ENCODE measurements around the gene IFNL4.

The IFNL4 gene

DNA sequence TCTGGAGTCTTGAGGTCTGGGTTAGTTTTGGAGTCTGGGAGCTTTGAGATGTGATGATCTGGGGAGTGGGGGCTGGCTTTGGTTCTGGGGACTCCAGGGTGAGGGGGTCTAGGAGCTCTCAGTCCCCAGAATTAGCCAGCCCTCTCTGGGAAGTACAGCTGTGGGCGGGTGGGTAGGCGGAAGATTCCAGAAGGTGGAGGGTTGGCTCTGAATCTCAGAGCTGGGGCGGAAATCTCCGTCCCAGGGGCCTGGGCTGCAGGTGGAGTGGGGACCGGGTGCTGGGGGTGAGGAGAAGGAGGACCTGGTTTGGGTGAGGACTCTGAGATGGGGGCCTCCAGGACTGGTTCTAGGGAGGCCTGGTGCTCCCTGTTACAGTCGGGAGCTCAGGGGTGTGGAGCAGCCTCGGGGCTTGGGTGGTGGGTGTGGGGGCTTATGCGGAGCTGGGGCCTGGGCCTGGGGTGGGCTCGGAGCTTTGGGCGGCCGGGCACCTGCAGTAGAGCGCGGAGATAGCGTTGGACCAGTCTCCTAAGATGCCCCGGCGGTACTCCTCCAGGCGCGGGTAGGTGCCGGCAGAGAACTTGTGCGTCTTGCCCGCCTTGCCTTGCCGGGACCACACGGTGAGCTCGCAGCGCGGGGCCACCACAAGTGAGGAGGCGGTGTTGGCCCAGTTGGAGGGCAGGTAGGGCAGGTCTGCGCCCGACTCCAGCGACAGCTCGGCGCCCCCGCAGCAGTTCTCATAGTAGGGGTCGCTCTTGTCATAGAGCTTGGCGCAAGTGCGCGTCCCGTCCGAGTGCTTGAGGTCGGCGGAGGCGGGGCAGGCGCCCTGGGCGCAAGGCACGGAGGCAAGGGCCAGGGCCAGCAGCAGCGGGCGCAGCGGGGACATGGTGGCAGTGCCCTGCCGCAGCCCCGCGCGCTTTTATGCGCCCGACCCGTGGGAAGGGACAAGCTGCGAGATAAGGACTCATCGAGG lies 45.0 kb downstream of the IFNL4 start, which contains the start of gene SYCN:
Gene SYCN (minus strand): TSS at position 892 of the 970 bp plus-strand sequence. CDS start 9 bp downstream, at position 883.
- TF ChIP-seq SNAI2 (CRISPR knock-in tag; IDR thresholded peaks at IDR 0.05) (no peak), OSR1 (CRISPR knock-in tag; IDR thresholded peaks at IDR 0.05) (no peak), PPARA (CRISPR knock-in tag; IDR thresholded peaks at IDR 0.05; ENCODE audit: borderline replicate concordance) (no peak), ZC3H10 (CRISPR knock-in tag; IDR thresholded peaks at IDR 0.05) (no peak), TOX (CRISPR knock-in tag; IDR thresholded peaks at IDR 0.05; ENCODE audit: borderline replicate concordance) (no peak), ISL1 (CRISPR knock-in tag; IDR thresholded peaks at IDR 0.05) (no peak), ESRRG (CRISPR knock-in tag; IDR thresholded peaks at IDR 0.05) (no peak), ZNF565 (CRISPR knock-in tag; conservative IDR thresholded peaks at IDR 0.05; ENCODE audit: low read depth) (no peak), ZFP30 (CRISPR knock-in tag; IDR thresholded peaks at IDR 0.05) (no peak), GLIS3 (CRISPR knock-in tag; IDR thresholded peaks at IDR 0.05) (no peak), ZFP3 (CRISPR knock-in tag; IDR thresholded peaks at IDR 0.05) (no peak), ARNTL (CRISPR knock-in tag; IDR thresholded peaks at IDR 0.05; ENCODE audit: borderline replicate concordance, low read depth) (no peak), ZNF70 (CRISPR knock-in tag; IDR thresholded peaks at IDR 0.05) (no peak), BACH2 (CRISPR knock-in tag; IDR thresholded peaks at IDR 0.05; ENCODE audit: borderline replicate concordance) (no peak), ZNF8 (CRISPR knock-in tag; IDR thresholded peaks at IDR 0.05) (no peak)
- TF ChIP-seq, protein P1, sequence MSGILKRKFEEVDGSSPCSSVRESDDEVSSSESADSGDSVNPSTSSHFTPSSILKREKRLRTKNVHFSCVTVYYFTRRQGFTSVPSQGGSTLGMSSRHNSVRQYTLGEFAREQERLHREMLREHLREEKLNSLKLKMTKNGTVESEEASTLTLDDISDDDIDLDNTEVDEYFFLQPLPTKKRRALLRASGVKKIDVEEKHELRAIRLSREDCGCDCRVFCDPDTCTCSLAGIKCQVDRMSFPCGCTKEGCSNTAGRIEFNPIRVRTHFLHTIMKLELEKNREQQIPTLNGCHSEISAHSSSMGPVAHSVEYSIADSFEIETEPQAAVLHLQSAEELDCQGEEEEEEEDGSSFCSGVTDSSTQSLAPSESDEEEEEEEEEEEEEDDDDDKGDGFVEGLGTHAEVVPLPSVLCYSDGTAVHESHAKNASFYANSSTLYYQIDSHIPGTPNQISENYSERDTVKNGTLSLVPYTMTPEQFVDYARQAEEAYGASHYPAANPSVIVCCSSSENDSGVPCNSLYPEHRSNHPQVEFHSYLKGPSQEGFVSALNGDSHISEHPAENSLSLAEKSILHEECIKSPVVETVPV (CRISPR knock-in tag; IDR thresholded peaks at IDR 0.05): no peak
- TF ChIP-seq, protein P2, sequence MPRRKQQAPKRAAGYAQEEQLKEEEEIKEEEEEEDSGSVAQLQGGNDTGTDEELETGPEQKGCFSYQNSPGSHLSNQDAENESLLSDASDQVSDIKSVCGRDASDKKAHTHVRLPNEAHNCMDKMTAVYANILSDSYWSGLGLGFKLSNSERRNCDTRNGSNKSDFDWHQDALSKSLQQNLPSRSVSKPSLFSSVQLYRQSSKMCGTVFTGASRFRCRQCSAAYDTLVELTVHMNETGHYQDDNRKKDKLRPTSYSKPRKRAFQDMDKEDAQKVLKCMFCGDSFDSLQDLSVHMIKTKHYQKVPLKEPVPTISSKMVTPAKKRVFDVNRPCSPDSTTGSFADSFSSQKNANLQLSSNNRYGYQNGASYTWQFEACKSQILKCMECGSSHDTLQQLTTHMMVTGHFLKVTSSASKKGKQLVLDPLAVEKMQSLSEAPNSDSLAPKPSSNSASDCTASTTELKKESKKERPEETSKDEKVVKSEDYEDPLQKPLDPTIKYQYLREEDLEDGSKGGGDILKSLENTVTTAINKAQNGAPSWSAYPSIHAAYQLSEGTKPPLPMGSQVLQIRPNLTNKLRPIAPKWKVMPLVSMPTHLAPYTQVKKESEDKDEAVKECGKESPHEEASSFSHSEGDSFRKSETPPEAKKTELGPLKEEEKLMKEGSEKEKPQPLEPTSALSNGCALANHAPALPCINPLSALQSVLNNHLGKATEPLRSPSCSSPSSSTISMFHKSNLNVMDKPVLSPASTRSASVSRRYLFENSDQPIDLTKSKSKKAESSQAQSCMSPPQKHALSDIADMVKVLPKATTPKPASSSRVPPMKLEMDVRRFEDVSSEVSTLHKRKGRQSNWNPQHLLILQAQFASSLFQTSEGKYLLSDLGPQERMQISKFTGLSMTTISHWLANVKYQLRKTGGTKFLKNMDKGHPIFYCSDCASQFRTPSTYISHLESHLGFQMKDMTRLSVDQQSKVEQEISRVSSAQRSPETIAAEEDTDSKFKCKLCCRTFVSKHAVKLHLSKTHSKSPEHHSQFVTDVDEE (CRISPR knock-in tag; IDR thresholded peaks at IDR 0.05): no peak
- TF ChIP-seq, protein P3, sequence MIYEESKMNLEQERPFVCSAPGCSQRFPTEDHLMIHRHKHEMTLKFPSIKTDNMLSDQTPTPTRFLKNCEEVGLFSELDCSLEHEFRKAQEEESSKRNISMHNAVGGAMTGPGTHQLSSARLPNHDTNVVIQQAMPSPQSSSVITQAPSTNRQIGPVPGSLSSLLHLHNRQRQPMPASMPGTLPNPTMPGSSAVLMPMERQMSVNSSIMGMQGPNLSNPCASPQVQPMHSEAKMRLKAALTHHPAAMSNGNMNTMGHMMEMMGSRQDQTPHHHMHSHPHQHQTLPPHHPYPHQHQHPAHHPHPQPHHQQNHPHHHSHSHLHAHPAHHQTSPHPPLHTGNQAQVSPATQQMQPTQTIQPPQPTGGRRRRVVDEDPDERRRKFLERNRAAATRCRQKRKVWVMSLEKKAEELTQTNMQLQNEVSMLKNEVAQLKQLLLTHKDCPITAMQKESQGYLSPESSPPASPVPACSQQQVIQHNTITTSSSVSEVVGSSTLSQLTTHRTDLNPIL (CRISPR knock-in tag; IDR thresholded peaks at IDR 0.05; ENCODE audit: low read depth): no peak
- TF ChIP-seq, protein P4, sequence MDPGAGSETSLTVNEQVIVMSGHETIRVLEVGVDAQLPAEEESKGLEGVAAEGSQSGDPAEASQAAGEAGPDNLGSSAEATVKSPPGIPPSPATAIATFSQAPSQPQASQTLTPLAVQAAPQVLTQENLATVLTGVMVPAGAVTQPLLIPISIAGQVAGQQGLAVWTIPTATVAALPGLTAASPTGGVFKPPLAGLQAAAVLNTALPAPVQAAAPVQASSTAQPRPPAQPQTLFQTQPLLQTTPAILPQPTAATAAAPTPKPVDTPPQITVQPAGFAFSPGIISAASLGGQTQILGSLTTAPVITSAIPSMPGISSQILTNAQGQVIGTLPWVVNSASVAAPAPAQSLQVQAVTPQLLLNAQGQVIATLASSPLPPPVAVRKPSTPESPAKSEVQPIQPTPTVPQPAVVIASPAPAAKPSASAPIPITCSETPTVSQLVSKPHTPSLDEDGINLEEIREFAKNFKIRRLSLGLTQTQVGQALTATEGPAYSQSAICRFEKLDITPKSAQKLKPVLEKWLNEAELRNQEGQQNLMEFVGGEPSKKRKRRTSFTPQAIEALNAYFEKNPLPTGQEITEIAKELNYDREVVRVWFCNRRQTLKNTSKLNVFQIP (CRISPR knock-in tag; IDR thresholded peaks at IDR 0.05; ENCODE audit: borderline replicate concordance, low read depth): no peak
- TF ChIP-seq, protein P5, sequence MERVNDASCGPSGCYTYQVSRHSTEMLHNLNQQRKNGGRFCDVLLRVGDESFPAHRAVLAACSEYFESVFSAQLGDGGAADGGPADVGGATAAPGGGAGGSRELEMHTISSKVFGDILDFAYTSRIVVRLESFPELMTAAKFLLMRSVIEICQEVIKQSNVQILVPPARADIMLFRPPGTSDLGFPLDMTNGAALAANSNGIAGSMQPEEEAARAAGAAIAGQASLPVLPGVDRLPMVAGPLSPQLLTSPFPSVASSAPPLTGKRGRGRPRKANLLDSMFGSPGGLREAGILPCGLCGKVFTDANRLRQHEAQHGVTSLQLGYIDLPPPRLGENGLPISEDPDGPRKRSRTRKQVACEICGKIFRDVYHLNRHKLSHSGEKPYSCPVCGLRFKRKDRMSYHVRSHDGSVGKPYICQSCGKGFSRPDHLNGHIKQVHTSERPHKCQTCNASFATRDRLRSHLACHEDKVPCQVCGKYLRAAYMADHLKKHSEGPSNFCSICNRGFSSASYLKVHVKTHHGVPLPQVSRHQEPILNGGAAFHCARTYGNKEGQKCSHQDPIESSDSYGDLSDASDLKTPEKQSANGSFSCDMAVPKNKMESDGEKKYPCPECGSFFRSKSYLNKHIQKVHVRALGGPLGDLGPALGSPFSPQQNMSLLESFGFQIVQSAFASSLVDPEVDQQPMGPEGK (CRISPR knock-in tag; IDR thresholded peaks at IDR 0.05; ENCODE audit: borderline replicate concordance): no peak
- no peak for ATAC-seq

DNA sequence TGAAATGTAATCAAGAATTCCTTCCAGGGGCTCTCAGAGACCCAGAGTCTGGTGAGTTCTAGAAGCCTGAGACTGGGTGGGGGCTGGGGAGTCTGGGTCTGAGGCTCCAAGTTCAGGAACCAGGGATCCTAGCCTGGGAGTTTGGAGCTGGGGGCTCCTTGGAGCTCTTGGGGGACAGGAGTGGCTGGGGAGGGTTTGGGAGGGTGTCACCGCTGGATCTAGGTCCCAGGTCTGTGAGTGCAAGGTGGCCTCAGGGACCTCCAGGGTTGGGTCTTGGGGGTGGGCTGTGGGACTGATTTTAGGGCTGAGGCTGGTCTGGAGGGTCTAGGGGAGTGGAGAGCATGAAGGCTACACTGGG lies 45.7 kb downstream of the IFNL4 start:
- no peak for ATAC-seq
- TF ChIP-seq ARNTL (CRISPR knock-in tag; IDR thresholded peaks at IDR 0.05; ENCODE audit: borderline replicate concordance, low read depth): no peak
- TF ChIP-seq, protein P1 (CRISPR knock-in tag; IDR thresholded peaks at IDR 0.05): no peak
- TF ChIP-seq, protein P5 (CRISPR knock-in tag; IDR thresholded peaks at IDR 0.05; ENCODE audit: borderline replicate concordance): no peak
- no peak for TF ChIP-seq PPARA (CRISPR knock-in tag; IDR thresholded peaks at IDR 0.05; ENCODE audit: borderline replicate concordance)
- TF ChIP-seq BACH2 (CRISPR knock-in tag; IDR thresholded peaks at IDR 0.05; ENCODE audit: borderline replicate concordance): no peak
- no peak for TF ChIP-seq ZC3H10 (CRISPR knock-in tag; IDR thresholded peaks at IDR 0.05)
- TF ChIP-seq OSR1 (CRISPR knock-in tag; IDR thresholded peaks at IDR 0.05): no peak
- no peak for TF ChIP-seq TOX (CRISPR knock-in tag; IDR thresholded peaks at IDR 0.05; ENCODE audit: borderline replicate concordance)
- TF ChIP-seq ZNF8 (CRISPR knock-in tag; IDR thresholded peaks at IDR 0.05): no peak
- TF ChIP-seq, protein P4 (CRISPR knock-in tag; IDR thresholded peaks at IDR 0.05; ENCODE audit: borderline replicate concordance, low read depth): no peak
- TF ChIP-seq RARB (CRISPR knock-in tag; IDR thresholded peaks at IDR 0.05): no peak
- TF ChIP-seq TCF4 (CRISPR knock-in tag; IDR thresholded peaks at IDR 0.05; ENCODE audit: borderline replicate concordance): no peak
- TF ChIP-seq CSDC2 (CRISPR knock-in tag; IDR thresholded peaks at IDR 0.05): no peak
- no peak for TF ChIP-seq ZNF70 (CRISPR knock-in tag; IDR thresholded peaks at IDR 0.05)
